Mucosa of gallbladder (tissue), 1 donor: ENCODE results near the gene IGF2R. TPM values are rescaled to one million over a fixed set of nuclear protein-coding genes. Genes with fewer than 3 reads are reported as not detected.
"Not testable (repeated sequence)": the region's sequence is repeated elsewhere in the genome, so short reads cannot be mapped to it uniquely, and the experiment has no call there.

ENCODE experiments used
- DNase-seq: peaks from one replicate; pipeline ENCODE4 v3.0.0-alpha.2; 2020; ENCODE audit warnings: low spot score
- total RNA-seq: library from RNA; stranded (reverse); gene quantifications from one replicate; pipeline ENCODE4 v1.2.1, GENCODE V29; 2021
- donor health status: DM: no; HTN: no; CAD: no.

Gene IGF2R
- total RNA-seq, 1 donor from 2014 or later = 98.5 TPM

- DNase-seq = no peak
Measured at GRCh38 chr6:160077526-160077925, 108.6 kb downstream of the IGF2R start.

- no peak for DNase-seq
Measured at GRCh38 chr6:160078883-160079685, 110.2 kb downstream of the IGF2R start.

- no peak for DNase-seq
Measured at GRCh38 chr6:160079686-160080043, 110.8 kb downstream of the IGF2R start.

DNA sequence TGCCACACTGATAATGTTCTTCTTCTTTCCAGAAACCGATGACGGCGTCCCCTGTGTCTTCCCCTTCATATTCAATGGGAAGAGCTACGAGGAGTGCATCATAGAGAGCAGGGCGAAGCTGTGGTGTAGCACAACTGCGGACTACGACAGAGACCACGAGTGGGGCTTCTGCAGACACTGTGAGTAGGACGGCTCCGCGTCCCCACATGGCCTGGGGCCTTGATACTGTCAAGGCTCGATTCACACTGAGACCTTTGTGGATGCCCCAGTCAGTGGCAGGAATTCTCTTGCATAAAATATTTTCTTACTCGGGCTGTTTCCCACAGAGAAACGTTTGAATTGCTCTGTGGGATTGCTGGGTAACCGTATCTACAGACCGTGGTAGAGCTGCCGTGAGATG is 111.2 kb downstream of the IGF2R start:
- DNase-seq = no peak

- no peak for DNase-seq
Measured at GRCh38 chr6:160081398-160081797, 112.5 kb downstream of the IGF2R start.

GRCh38 chr6:160082627-160083026 is 113.7 kb downstream of the IGF2R start:
- no peak for DNase-seq

DNA sequence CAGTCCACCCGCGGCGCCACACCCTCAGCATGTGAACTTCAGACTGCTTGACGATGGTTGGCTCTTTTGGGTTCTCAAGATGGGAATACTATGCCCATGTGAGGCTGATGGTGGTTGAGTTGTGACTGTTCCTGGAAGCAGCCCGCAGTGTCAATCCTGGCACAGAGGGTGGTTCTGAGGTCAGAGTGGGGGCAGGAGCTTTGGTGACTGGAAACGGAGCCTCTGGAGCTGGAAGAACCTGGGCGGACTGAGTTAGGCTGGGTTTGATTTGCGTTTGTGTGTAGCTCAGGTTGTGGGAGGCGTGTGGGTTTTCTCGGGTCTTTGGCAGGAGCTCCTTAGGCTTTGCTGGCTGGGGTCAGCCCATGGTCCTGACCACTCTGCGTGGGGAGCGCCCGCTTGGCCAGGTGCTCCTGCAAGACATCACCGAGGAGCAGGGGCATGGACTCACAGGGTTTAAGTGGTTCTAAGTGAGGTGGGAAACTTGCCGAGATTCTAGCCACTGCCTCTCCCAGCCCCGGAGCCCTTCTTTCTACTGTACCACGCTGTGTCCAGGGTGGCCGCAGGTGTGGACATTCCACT is 115.4 kb downstream of the IGF2R start:
- DNase-seq = no peak

GRCh38 chr6:160085226-160085625 is 116.3 kb downstream of the IGF2R start:
- DNase-seq = no peak

- no peak for DNase-seq
Measured at GRCh38 chr6:160085713-160086505, 117.0 kb downstream of the IGF2R start.

GRCh38 chr6:160086754-160087153 is 117.9 kb downstream of the IGF2R start:
- DNase-seq = no peak

- peak; percentile 73 for DNase-seq
Measured at GRCh38 chr6:160088069-160088783, 119.3 kb downstream of the IGF2R start.

DNA sequence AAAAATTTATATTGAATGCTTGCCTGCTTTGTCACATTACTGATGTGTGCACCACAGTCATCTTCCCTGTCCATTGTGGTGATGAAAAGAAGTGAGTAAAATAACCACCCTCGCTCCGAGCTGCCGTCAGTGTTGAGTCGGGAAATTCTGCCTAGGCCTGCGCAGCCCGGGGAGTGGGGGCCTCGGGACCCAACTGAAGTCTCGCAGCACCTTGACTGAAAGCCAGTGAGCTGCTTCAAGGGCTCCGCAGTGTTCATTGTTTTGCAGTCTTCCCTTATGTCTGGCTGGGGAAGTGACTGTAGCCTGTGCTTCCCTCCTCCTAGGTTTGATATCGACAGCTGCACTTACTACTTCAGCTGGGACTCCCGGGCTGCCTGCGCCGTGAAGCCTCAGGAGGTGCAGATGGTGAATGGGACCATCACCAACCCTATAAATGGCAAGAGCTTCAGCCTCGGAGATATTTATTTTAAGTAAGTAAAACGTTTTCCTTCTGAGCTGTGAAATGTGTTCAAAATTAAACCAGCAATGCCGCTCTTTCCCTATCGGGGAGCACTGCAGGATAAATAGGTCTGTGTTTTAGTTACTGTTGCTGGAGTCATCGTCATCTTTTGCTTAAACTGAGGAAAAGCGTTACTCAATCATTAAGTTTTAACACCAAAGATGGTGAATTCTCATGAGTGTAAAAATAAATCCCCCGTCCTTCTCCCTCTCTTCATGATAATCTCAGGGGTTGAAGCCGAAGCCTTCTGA is 120.1 kb downstream of the IGF2R start:
- DNase-seq = no peak

DNA sequence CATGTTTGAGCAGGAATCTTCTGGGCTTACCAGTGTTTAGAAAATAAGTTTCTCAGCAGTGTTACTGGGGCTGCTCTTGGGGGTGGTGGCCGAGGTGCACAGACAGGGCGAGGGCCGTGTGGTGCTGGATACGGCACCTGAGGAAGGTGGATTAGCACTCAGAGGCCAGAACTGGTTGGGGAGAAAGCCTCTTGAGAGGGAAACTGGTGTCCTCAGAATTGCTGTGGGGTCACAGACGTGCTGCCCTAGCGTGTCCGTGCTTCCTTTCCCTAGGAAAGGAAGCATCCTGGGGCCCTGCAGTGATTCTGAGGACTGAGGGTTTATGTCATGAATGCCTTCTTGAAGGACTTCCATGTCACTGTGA is 120.6 kb downstream of the IGF2R start:
- DNase-seq = no peak

DNA sequence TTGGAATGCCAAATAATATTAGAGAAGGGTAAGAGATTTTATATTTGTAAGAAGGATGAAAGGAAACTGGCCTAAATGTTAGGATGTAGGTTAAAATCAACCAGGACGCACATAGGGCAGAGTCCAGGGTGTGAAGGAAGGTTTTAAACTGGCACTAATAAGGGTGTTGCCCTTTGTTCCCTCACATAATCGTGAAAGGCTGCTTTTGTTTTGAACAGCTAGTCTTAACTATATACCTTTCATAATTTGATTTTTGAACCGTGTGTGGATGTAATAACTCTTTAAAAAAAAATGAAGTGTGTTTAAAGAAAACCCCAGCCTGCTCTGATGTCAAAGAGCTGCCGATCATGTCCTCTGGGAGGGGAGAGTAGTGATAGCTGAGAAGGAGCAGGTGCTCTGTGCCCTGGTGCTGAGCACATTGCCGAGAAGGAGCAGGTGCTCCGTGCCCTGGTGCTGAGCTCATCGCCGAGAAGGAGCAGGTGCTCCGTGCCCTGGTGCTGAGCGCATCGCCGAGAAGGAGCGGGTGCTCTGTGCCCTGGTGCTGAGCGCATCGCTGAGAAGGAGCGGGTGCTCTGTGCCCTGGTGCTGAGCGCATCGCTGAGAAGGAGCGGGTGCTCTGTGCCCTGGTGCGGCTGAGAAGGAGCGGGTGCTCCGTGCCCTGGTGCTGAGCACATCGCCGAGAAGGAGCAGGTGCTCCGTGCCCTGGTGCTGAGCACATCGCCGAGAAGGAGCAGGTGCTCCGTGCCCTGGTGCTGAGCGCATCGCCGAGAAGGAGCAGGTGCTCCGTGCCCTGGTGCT is 121.8 kb downstream of the IGF2R start:
- DNase-seq = not testable (repeated sequence)

GRCh38 chr6:160092176-160092575 is 123.3 kb downstream of the IGF2R start:
- not testable (repeated sequence) for DNase-seq

DNA sequence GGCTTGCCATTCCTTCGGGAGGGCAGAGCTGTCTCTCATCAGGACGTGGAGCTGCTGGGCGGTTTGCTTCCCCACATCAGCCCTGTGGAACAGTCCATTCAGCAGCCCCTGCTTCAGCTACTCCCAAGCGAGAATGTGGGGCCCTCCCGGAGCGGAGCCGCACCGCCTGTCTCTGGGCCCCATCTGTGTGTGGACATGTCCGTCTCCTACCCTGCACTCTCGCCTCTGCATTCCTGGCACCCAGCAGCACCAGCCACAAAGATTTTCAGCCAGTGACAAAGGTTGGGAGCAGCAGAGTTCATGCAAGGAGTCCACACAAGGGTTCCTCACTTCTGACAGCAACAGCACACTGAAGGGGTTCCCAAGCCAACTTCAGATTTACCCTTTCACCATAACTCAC is 123.7 kb downstream of the IGF2R start:
- DNase-seq = no peak

- DNase-seq = no peak
Measured at GRCh38 chr6:160093061-160093460, 124.2 kb downstream of the IGF2R start.

DNA sequence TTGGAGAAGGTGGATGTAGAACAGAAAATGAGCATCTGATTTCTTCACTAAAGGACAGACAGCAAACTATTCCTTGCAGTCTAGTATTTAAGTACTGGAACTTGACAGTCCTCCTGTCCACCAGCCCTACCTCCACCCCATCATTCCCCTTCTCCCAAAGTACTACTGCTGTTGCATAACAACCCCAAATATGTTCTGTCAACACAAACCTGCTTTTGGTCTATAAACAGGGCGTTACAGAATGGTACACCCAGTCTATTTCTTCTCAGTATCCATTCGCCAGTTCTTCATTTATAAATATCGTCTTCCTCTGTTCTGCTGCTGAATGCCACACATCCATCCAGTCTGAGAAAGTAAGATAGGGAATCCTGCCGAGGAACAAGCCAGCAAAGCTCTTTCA is 125.1 kb downstream of the IGF2R start:
- DNase-seq = no peak

DNA sequence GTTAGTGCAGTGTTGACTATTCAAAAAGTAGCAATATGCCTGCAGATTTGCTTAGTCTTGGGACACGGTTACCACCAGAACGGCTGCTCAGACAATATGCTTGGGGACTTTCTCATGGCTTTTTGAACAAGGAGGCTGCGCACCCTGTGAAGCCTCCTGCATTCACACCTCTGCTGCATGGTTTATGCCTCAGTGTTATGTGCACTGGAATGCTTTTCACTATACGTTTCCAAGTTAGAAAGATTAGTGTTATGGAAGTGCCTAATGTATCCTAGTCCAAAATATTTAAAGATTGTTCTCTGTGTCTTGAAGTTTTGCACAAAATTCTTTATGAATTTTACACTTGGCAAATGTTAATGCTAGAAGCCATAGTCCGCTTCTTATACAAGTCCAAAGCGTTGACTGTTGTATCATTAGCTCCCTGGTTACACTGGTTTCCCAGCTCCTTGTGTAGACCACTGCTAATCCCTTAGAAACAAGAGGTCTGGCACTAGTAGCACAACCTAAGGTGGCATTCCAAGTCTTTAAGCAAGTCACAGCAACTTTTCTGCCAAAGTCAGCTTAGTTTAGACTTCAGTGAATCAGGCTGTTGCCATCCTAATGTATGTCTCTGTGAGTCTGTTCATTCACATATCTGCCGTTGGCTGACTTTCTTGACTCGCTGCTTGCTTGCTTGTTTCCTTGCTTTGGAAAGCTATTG is 126.4 kb downstream of the IGF2R start:
- no peak for DNase-seq
